Suprapubic skin (tissue), 4 donors: ENCODE data around the gene STAC2. TPM values are rescaled to one million over a fixed set of nuclear protein-coding genes. Genes with fewer than 3 reads are reported as not detected.
"Not testable (repeated sequence)": the region's sequence is repeated elsewhere in the genome, so short reads cannot be mapped to it uniquely, and the experiment has no call there.

Experiments
- DNase-seq, 2 donors: peaks; one replicate each; pipeline ENCODE4 v3.0.0-alpha.2; 2019; ENCODE audit warnings: low spot score in 2 of 2
- H3K27ac ChIP-seq: fragments of 200-600 bp; sonication (generic); one replicate; pipeline ENCODE4 v1.5.1; 2019
- H3K27me3 ChIP-seq: fragments of 200-600 bp; sonication (generic); one replicate; pipeline ENCODE4 v1.5.1; 2019
- H3K36me3 ChIP-seq: fragments of 200-600 bp; sonication (generic); one replicate; pipeline ENCODE4 v1.5.1; 2019
- H3K4me1 ChIP-seq: fragments of 200-600 bp; sonication (generic); one replicate; pipeline ENCODE4 v1.5.1; 2019
- H3K4me3 ChIP-seq: fragments of 200-600 bp; sonication (generic); one replicate; pipeline ENCODE4 v1.5.1; 2019; ENCODE audit warnings: mild to moderate bottlenecking
- H3K9me3 ChIP-seq: fragments of 200-600 bp; sonication (generic); one replicate; pipeline ENCODE4 v1.5.1; 2019
- CTCF ChIP-seq, 2 donors: fragments of 200-600 bp in 1 of 2; fragments of 450-650 bp in 1 of 2; sonication (generic) in 1 of 2; IDR thresholded peaks; one replicate each; pipeline ENCODE4 v1.5.1; 2016 to 2019; ENCODE audit warnings: antibody characterized with exemption in 2 of 2, mild to moderate bottlenecking in 1 of 2, moderate library complexity in 1 of 2
- EP300 ChIP-seq: sonication (generic); formaldehyde crosslinking; IDR thresholded peaks from one replicate; pipeline ENCODE4 v1.6.1; 2017; ENCODE audit warnings: antibody characterized with exemption
- POLR2A ChIP-seq, 2 donors: fragments of 450-650 bp; IDR thresholded peaks; one replicate each; pipeline ENCODE4 v1.6.1; 2017; ENCODE audit warnings: antibody characterized with exemption in 2 of 2, mild to moderate bottlenecking in 2 of 2, moderate library complexity in 2 of 2
- POLR2AphosphoS5 ChIP-seq, 3 donors: sonication (generic); formaldehyde crosslinking; IDR thresholded peaks; one replicate each; pipeline ENCODE4 v1.6.1; 2017; ENCODE audit warnings: antibody characterized with exemption in 3 of 3
- WGBS: methylation state at CpG from one replicate; pipeline ENCODE4 v1.1.5; 2018; 5-methylcytosine and 5-hydroxymethylcytosine counted together
- total RNA-seq, 4 donors: library from RNA; depleted of rRNA; stranded (reverse); fragments of >200 nt; gene quantifications; one replicate each; pipeline ENCODE4 v1.1.0, GENCODE V29; 2016

The STAC2 gene
- total RNA-seq, 4 donors from 2014 or later, result 10.9 to 26.4 (median 16.5) TPM

- 79% methylated on average over 7 of the region's 7 CpGs for WGBS
- H3K27me3 ChIP-seq, result no peaks in the 10 kb centered on the region
- no peak for TF ChIP-seq CTCF (IDR thresholded peaks at IDR 0.05)
- TF ChIP-seq POLR2A (IDR thresholded peaks at IDR 0.05), result no peak
- TF ChIP-seq EP300, result no peak
- no peak for TF ChIP-seq POLR2AphosphoS5 (IDR thresholded peaks at IDR 0.05)
Observed at GRCh38 chr17:39252788-39253460, 27.2 kb upstream of the STAC2 start.

DNA sequence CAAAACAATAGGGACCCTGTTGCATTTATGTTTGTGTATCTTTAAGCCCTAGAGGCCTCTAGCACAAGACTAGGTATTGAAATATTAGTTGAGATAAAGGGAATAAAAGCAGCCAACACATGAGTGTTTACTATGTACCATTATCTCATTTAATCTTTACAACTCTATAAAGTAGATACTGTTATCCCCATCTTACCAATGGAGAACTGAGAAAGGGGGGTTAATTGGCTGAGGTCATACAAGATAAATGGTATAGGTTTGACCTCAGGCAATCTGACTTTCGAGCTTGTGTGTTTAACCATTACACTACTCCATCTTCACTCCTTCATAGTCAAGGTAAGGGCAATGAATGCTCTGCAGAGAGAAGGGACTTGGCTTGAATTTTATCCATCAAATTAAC is 26.3 kb upstream of the STAC2 start:
- Histone ChIP-seq H3K4me1 (no peaks in the 10 kb centered on the region), H3K4me3 (no peak overlapping the region), H3K27ac (no peak overlapping the region), H3K36me3 (peaks cover 29% of the 10 kb centered on the region), H3K27me3 (no peaks in the 10 kb centered on the region), H3K9me3 (no peaks in the 10 kb centered on the region)
- TF ChIP-seq EP300 (no peak), POLR2A (IDR thresholded peaks at IDR 0.05) (no peak)
- no peak for DNase-seq
- 77% methylated on average over 1 of the region's 1 CpG for WGBS

More at GRCh38 chr17:39252788-39253460, 27.2 kb upstream of the STAC2 start:
- peaks cover 38% of the 10 kb centered on the region for H3K36me3 ChIP-seq
- no peak for DNase-seq
- no peaks in the 10 kb centered on the region for H3K9me3 ChIP-seq
- no peak overlapping the region for H3K27ac ChIP-seq
- H3K4me1 ChIP-seq, result no peaks in the 10 kb centered on the region
- no peak overlapping the region for H3K4me3 ChIP-seq

GRCh38 chr17:39250076-39250475 is 24.3 kb upstream of the STAC2 start:
- DNase-seq, result peak in 1 of 2 donors; percentile 55
- H3K27me3 ChIP-seq, H3K4me3 ChIP-seq, H3K27ac ChIP-seq, H3K9me3 ChIP-seq, H3K4me1 ChIP-seq: not testable (repeated sequence)
- peaks cover 19% of the 10 kb centered on the region for H3K36me3 ChIP-seq
- 93% methylated on average over 12 of the region's 12 CpGs for WGBS

DNA sequence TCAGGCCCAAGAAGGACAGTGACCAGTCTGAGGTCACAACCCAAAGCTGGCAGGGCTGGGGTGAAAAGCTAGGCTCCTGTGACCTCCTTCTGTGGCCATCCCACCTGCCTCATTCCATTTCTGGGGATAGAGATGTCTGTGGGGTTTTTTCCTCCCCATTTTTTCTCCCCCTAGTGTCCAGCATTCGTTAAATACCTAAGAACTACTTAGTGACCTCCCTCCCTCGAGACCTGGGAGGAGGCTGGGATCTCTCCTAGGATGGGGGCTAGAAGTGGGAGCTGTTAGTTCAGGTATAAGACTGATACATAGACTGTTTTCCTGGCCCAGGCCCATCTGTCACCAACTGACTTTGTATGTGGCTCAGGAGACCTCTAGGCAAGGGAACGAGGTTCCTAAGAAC is 20.5 kb upstream of the STAC2 start:
- Histone ChIP-seq H3K4me3 (no peak overlapping the region), H3K9me3 (no peaks in the 10 kb centered on the region), H3K27ac (no peak overlapping the region), H3K36me3 (no peaks in the 10 kb centered on the region), H3K27me3 (no peaks in the 10 kb centered on the region), H3K4me1 (peaks cover 11% of the 10 kb centered on the region)
- WGBS, result 51% methylated on average over 3 of the region's 3 CpGs
- TF ChIP-seq POLR2A (IDR thresholded peaks at IDR 0.05), result no peak
- no peak for TF ChIP-seq CTCF (IDR thresholded peaks at IDR 0.05)
- TF ChIP-seq POLR2AphosphoS5 (IDR thresholded peaks at IDR 0.05), result no peak
- TF ChIP-seq EP300, result no peak
- DNase-seq, result no peak

DNA sequence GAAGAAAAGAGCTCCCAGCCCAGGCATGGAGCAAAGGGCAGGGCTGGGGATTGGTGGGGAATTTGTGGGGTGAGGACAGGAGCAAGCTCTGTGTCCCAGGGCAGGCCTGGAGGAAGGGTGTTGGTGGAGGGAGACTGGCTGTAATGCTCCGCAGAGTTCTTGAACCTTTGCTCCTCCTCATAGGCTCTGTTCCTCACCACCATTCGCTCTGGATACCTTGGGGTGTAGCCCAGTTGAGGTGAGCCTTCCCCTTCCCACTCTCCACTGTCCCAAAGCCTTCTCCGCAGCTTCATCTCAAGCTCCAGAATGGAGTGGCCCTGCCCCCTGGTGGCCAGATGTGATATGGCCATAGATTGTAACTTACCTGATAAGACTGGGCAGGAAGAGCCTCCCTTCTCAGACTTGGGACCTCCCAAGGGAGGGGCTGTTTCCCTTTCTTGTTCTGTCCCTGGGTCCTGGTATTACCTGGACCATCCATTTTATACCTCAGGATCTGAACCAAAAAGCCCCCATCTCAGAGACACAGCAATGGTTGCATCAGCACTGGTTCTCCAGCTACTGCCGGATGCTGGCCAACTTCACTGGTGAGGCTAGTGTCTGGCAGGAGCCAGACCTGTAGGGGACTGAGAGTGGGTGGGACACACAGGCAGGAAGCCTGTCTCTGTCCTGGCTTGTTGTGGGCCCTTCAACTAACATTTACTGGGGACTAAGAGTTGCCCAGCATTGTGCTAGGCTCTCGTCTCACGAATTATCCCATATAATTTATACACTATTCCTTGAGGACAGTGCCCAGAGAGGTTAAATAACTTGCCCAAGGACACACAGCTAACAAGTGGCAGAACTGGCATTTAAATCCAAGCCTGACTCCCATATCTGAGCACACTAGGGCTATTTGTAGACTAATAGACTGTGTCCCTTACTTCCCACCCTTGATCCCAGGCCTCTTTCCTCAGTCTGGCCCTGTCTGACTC is 19.1 kb upstream of the STAC2 start:
- peaks cover 11% of the 10 kb centered on the region for H3K4me1 ChIP-seq
- H3K4me3 ChIP-seq, result no peak overlapping the region
- no peaks in the 10 kb centered on the region for H3K9me3 ChIP-seq
- H3K27me3 ChIP-seq, result peaks cover under 1% of the 10 kb centered on the region
- no peak overlapping the region for H3K27ac ChIP-seq
- H3K36me3 ChIP-seq, result no peaks in the 10 kb centered on the region
- WGBS, result 28% methylated on average over 6 of the region's 6 CpGs
- peak; percentile 87 to 92 for TF ChIP-seq CTCF (IDR thresholded peaks at IDR 0.05)
- TF ChIP-seq POLR2AphosphoS5 (IDR thresholded peaks at IDR 0.05), result no peak
- no peak for TF ChIP-seq POLR2A (IDR thresholded peaks at IDR 0.05)
- no peak for TF ChIP-seq EP300
- DNase-seq, result peak; percentile 93 to 95

GRCh38 chr17:39244016-39244599 is 18.4 kb upstream of the STAC2 start:
- no peaks in the 10 kb centered on the region for H3K36me3 ChIP-seq
- DNase-seq, result no peak
- 54% methylated on average over 5 of the region's 11 CpGs for WGBS
- H3K9me3 ChIP-seq, result no peaks in the 10 kb centered on the region
- peaks cover 15% of the 10 kb centered on the region for H3K4me1 ChIP-seq
- H3K27me3 ChIP-seq, result peaks cover 6% of the 10 kb centered on the region
- TF ChIP-seq CTCF (IDR thresholded peaks at IDR 0.05) (no peak), POLR2A (IDR thresholded peaks at IDR 0.05) (no peak), POLR2AphosphoS5 (IDR thresholded peaks at IDR 0.05) (no peak), EP300 (no peak)
- no peak overlapping the region for H3K4me3 ChIP-seq
- no peak overlapping the region for H3K27ac ChIP-seq
